Osteoblast (primary cell): ENCODE measurements around the gene SHISA7. TPM values are rescaled to one million over a fixed set of nuclear protein-coding genes. Genes with fewer than 3 reads are reported as not detected.

Source experiments
- DNase-seq: peaks from one replicate; pipeline ENCODE4 v3.0.0; 2011; ENCODE audit warnings: low spot score, mixed read lengths; ENCODE audit not compliant: insufficient read length; ENCODE audit errors: missing footprints
- H2AFZ ChIP-seq: 2 replicates; pipeline ENCODE4 v1.6.0; 2011; ENCODE audit warnings: mild to moderate bottlenecking, low read length
- H3K27ac ChIP-seq: 2 replicates; pipeline ENCODE4 v1.5.1; 2011; ENCODE audit warnings: mild to moderate bottlenecking, low read depth, low read length, moderate library complexity
- H3K27me3 ChIP-seq: 2 replicates; pipeline ENCODE4 v1.6.0; 2012; ENCODE audit warnings: mild to moderate bottlenecking, control low read depth, inconsistent platforms, low read length, moderate library complexity; ENCODE audit not compliant: insufficient read depth
- H3K36me3 ChIP-seq: 2 replicates; pipeline ENCODE4 v1.5.1; 2011; ENCODE audit warnings: mild to moderate bottlenecking, low read length, control low read depth, moderate library complexity; ENCODE audit not compliant: insufficient read depth
- H3K4me1 ChIP-seq: 2 replicates; pipeline ENCODE4 v1.5.1; 2011; ENCODE audit warnings: mild to moderate bottlenecking, low read length, control low read depth, moderate library complexity; ENCODE audit not compliant: insufficient read depth
- H3K4me2 ChIP-seq: 2 replicates; pipeline ENCODE4 v1.6.0; 2011; ENCODE audit warnings: mild to moderate bottlenecking, low read length; ENCODE audit not compliant: insufficient read depth
- H3K4me3 ChIP-seq: fragments of 200-600 bp; sonication (generic); 3 replicates; pipeline ENCODE4 v1.5.1; 2012; ENCODE audit warnings: mild to moderate bottlenecking, low read length, inconsistent platforms; ENCODE audit not compliant: insufficient read depth
- H3K79me2 ChIP-seq: 2 replicates; pipeline ENCODE4 v1.6.0; 2012; ENCODE audit warnings: mild to moderate bottlenecking, low read length, control low read depth, inconsistent platforms; ENCODE audit not compliant: insufficient read depth
- H3K9me3 ChIP-seq: 2 replicates; pipeline ENCODE4 v1.5.1; 2011; ENCODE audit warnings: low read depth, low read length, control low read depth
- H4K20me1 ChIP-seq: 2 replicates; pipeline ENCODE4 v1.6.0; 2012; ENCODE audit warnings: mild to moderate bottlenecking, low read length, control low read depth; ENCODE audit not compliant: insufficient read depth
- CTCF ChIP-seq: IDR thresholded peaks from 2 replicates; pipeline ENCODE4 v1.5.1; 2011; ENCODE audit warnings: mild to moderate bottlenecking, low read depth, low read length, moderate library complexity; ENCODE audit errors: extremely low read depth
- total RNA-seq: library from RNA; depleted of rRNA; stranded (reverse); fragments of >200 nt; gene quantifications from 2 replicates; pipeline ENCODE4 v1.2.3, GENCODE V29; 2012

Gene SHISA7
- total RNA-seq, 1 donor: not detected

GRCh38 chr19:55389386-55390317, 53.4 kb downstream of the SHISA7 start:
- no peak for TF ChIP-seq CTCF
- Histone ChIP-seq H3K36me3 (peaks cover 55% of the 10 kb centered on the region), H3K4me2 (peak overlapping the region; percentile 97), H3K9me3 (no peaks in the 10 kb centered on the region), H3K4me1 (peaks cover 28% of the 10 kb centered on the region), H3K27me3 (no peaks in the 10 kb centered on the region), H3K27ac (peak overlapping the region; percentile 33), H3K4me3 (no peak overlapping the region), H2AFZ (no peak overlapping the region), H4K20me1 (peaks cover 64% of the 10 kb centered on the region), H3K79me2 (peaks cover 56% of the 10 kb centered on the region)
- peak; percentile 63 for DNase-seq

- Histone ChIP-seq H4K20me1 (peaks cover 64% of the 10 kb centered on the region), H3K27me3 (no peaks in the 10 kb centered on the region), H3K27ac (peak overlapping the region; percentile 23), H3K4me1 (peaks cover 35% of the 10 kb centered on the region), H3K4me2 (peak overlapping the region; percentile 97), H3K36me3 (peaks cover 55% of the 10 kb centered on the region), H3K4me3 (peak overlapping the region; percentile 95), H3K79me2 (peaks cover 56% of the 10 kb centered on the region), H3K9me3 (no peaks in the 10 kb centered on the region), H2AFZ (no peak overlapping the region)
- peak; percentile 36 for DNase-seq
- TF ChIP-seq CTCF: no peak
These were observed 55.2 kb downstream of the SHISA7 start for GRCh38 chr19:55387736-55388497.

- TF ChIP-seq CTCF: no peak
- Histone ChIP-seq H3K27ac (peak overlapping the region; percentile 88), H3K36me3 (peaks cover 49% of the 10 kb centered on the region), H3K4me2 (peak overlapping the region; percentile 97), H3K79me2 (peaks cover 56% of the 10 kb centered on the region), H3K4me1 (peaks cover 35% of the 10 kb centered on the region), H2AFZ (no peak overlapping the region), H3K9me3 (no peaks in the 10 kb centered on the region), H3K4me3 (peak overlapping the region; percentile 95), H4K20me1 (peaks cover 57% of the 10 kb centered on the region), H3K27me3 (no peaks in the 10 kb centered on the region)
- DNase-seq: peak; percentile 84
These were observed 56.6 kb downstream of the SHISA7 start for GRCh38 chr19:55386493-55386971.
